Neural progenitor cell (in vitro differentiated cells): ENCODE data around the gene ATXN7L1. TPM values are rescaled to one million over a fixed set of nuclear protein-coding genes. Genes with fewer than 3 reads are reported as not detected.

Experiments used
- DNase-seq: peaks from one replicate; pipeline ENCODE4 v3.0.0-alpha.2; 2016; ENCODE audit warnings: low spot score
- H2AFZ ChIP-seq: fragments of 200-600 bp; sonication (generic); replicated peaks from 2 replicates; pipeline ENCODE4 v1.6.1; 2016; ENCODE audit warnings: antibody characterized with exemption
- H3F3A ChIP-seq: fragments of 200-600 bp; sonication (generic); 2 replicates; pipeline ENCODE4 v1.6.1; 2016; ENCODE audit warnings: antibody characterized with exemption, low read depth
- H3K27ac ChIP-seq: fragments of 200-600 bp; sonication (generic); 2 replicates; pipeline ENCODE4 v1.5.1; 2016; ENCODE audit warnings: mild to moderate bottlenecking
- H3K27me3 ChIP-seq: fragments of 200-600 bp; sonication (generic); 2 replicates; pipeline ENCODE4 v1.6.1; 2016; ENCODE audit warnings: mild to moderate bottlenecking, moderate library complexity
- H3K36me3 ChIP-seq: fragments of 200-600 bp; sonication (generic); 2 replicates; pipeline ENCODE4 v1.5.1; 2016
- H3K4me1 ChIP-seq: fragments of 200-600 bp; sonication (generic); 2 replicates; pipeline ENCODE4 v1.6.1; 2016; ENCODE audit warnings: mixed run types
- H3K4me2 ChIP-seq: fragments of 200-600 bp; sonication (generic); 2 replicates; pipeline ENCODE4 v1.6.1; 2016
- H3K4me3 ChIP-seq: fragments of 200-600 bp; sonication (generic); 2 replicates; pipeline ENCODE4 v1.5.1; 2016
- H3K79me2 ChIP-seq: fragments of 200-600 bp; sonication (generic); 2 replicates; pipeline ENCODE4 v1.6.1; 2016; ENCODE audit warnings: low read depth
- H3K9ac ChIP-seq: fragments of 200-600 bp; sonication (generic); 2 replicates; pipeline ENCODE4 v1.6.1; 2016
- H3K9me3 ChIP-seq: fragments of 200-600 bp; sonication (generic); 2 replicates; pipeline ENCODE4 v1.5.1; 2016; ENCODE audit warnings: low read depth
- H4K20me1 ChIP-seq: fragments of 200-600 bp; sonication (generic); 2 replicates; pipeline ENCODE4 v1.6.1; 2016; ENCODE audit warnings: low read depth
- H3K27ac Mint-ChIP-seq: 3 replicates; pipeline ENCODE4 v1.8.0; 2021; ENCODE audit warnings: mixed read lengths
- H3K27me3 Mint-ChIP-seq: 2 replicates; pipeline ENCODE4 v1.8.0; 2022; ENCODE audit warnings: low read depth, mild to moderate bottlenecking, inconsistent platforms, moderate library complexity, mixed read lengths; ENCODE audit not compliant: insufficient read depth
- H3K36me3 Mint-ChIP-seq: 3 replicates; pipeline ENCODE4 v1.8.0; 2021; ENCODE audit warnings: mixed read lengths
- H3K4me1 Mint-ChIP-seq: 3 replicates; pipeline ENCODE4 v1.8.0; 2021; ENCODE audit warnings: mixed read lengths
- H3K4me3 Mint-ChIP-seq: 3 replicates; pipeline ENCODE4 v1.8.0; 2021; ENCODE audit warnings: mild to moderate bottlenecking, moderate library complexity, mixed read lengths
- H3K9me3 Mint-ChIP-seq: 3 replicates; pipeline ENCODE4 v1.8.0; 2020; ENCODE audit warnings: mixed read lengths
- CTCF ChIP-seq: fragments of 200-600 bp; sonication (generic); IDR thresholded peaks from 2 replicates; pipeline ENCODE4 v1.5.1; 2017; ENCODE audit warnings: antibody characterized with exemption, mild to moderate bottlenecking
- EZH2 ChIP-seq: fragments of 200-600 bp; sonication (generic); IDR thresholded peaks from 2 replicates; pipeline ENCODE4 v1.6.1; 2017; ENCODE audit warnings: antibody characterized with exemption, mild to moderate bottlenecking, moderate library complexity
- EZH2phosphoT487 ChIP-seq: fragments of 200-600 bp; sonication (generic); IDR thresholded peaks from 2 replicates; pipeline ENCODE4 v1.6.1; 2017; ENCODE audit warnings: antibody characterized with exemption
- total RNA-seq: library from RNA; depleted of rRNA; stranded (reverse); fragments of >200 nt; gene quantifications from 2 replicates; pipeline ENCODE4 v1.2.3, GENCODE V29; 2015; ENCODE audit warnings: low replicate concordance

ATXN7L1 gene
- total RNA-seq, 1 donor from 2014 or later, result 5.9 TPM

GRCh38 chr7:105596866-105597265 is 279.5 kb downstream of the ATXN7L1 start:
- Histone ChIP-seq H3F3A (no peaks in the 10 kb centered on the region), H3K9me3 (no peaks in the 10 kb centered on the region), H3K4me3 (no peak overlapping the region), H3K27ac (no peak overlapping the region), H3K4me1 (peaks cover 13% of the 10 kb centered on the region), H4K20me1 (no peaks in the 10 kb centered on the region), H3K9ac (no peak overlapping the region), H3K79me2 (no peaks in the 10 kb centered on the region), H3K4me2 (no peak overlapping the region), H3K36me3 (no peaks in the 10 kb centered on the region), H3K27me3 (no peaks in the 10 kb centered on the region), H2AFZ (no peak overlapping the region)
- no peak overlapping the region for H3K27ac Mint-ChIP-seq
- H3K9me3 Mint-ChIP-seq, result no peaks in the 10 kb centered on the region
- DNase-seq, result no peak
- peaks cover 2% of the 10 kb centered on the region for H3K4me1 Mint-ChIP-seq
- H3K4me3 Mint-ChIP-seq, result no peak overlapping the region
- H3K27me3 Mint-ChIP-seq, result peaks cover 5% of the 10 kb centered on the region
- no peaks in the 10 kb centered on the region for H3K36me3 Mint-ChIP-seq
- no peak for TF ChIP-seq CTCF
- no peak for TF ChIP-seq EZH2
- no peak for TF ChIP-seq EZH2phosphoT487

- no peak overlapping the region for H3K4me3 Mint-ChIP-seq
- H3K4me2 ChIP-seq, result no peak overlapping the region
- H3K9ac ChIP-seq, result no peak overlapping the region
- H3K27me3 Mint-ChIP-seq, result peaks cover 4% of the 10 kb centered on the region
- no peaks in the 10 kb centered on the region for H3F3A ChIP-seq
- H3K27ac Mint-ChIP-seq, result no peak overlapping the region
- peaks cover 9% of the 10 kb centered on the region for H3K4me1 Mint-ChIP-seq
- TF ChIP-seq EZH2, result no peak
- TF ChIP-seq CTCF, result peak; percentile 7
- no peaks in the 10 kb centered on the region for H4K20me1 ChIP-seq
- peaks cover 5% of the 10 kb centered on the region for H3K4me1 ChIP-seq
- H3K36me3 ChIP-seq, result no peaks in the 10 kb centered on the region
- no peak overlapping the region for H3K27ac ChIP-seq
- no peaks in the 10 kb centered on the region for H3K27me3 ChIP-seq
- DNase-seq, result no peak
- H3K9me3 ChIP-seq, result no peaks in the 10 kb centered on the region
- H3K9me3 Mint-ChIP-seq, result no peaks in the 10 kb centered on the region
- H2AFZ ChIP-seq, result no peak overlapping the region
- no peaks in the 10 kb centered on the region for H3K79me2 ChIP-seq
- H3K36me3 Mint-ChIP-seq, result no peaks in the 10 kb centered on the region
- no peak overlapping the region for H3K4me3 ChIP-seq
Observed at GRCh38 chr7:105594034-105594433, 282.4 kb downstream of the ATXN7L1 start.

GRCh38 chr7:105591522-105591921 is 284.9 kb downstream of the ATXN7L1 start:
- Histone ChIP-seq H2AFZ (no peak overlapping the region), H3K9me3 (no peaks in the 10 kb centered on the region), H3K79me2 (no peaks in the 10 kb centered on the region), H3K27me3 (no peaks in the 10 kb centered on the region), H3K27ac (no peak overlapping the region), H3K4me1 (no peaks in the 10 kb centered on the region), H4K20me1 (no peaks in the 10 kb centered on the region), H3F3A (no peaks in the 10 kb centered on the region), H3K4me2 (no peak overlapping the region), H3K9ac (no peak overlapping the region), H3K4me3 (no peak overlapping the region), H3K36me3 (no peaks in the 10 kb centered on the region)
- peaks cover 8% of the 10 kb centered on the region for H3K27me3 Mint-ChIP-seq
- H3K36me3 Mint-ChIP-seq, result no peaks in the 10 kb centered on the region
- no peak for DNase-seq
- H3K9me3 Mint-ChIP-seq, result no peaks in the 10 kb centered on the region
- no peak overlapping the region for H3K4me3 Mint-ChIP-seq
- no peak for TF ChIP-seq EZH2
- TF ChIP-seq CTCF, result no peak
- no peak for TF ChIP-seq EZH2phosphoT487
- H3K27ac Mint-ChIP-seq, result no peak overlapping the region
- peaks cover 10% of the 10 kb centered on the region for H3K4me1 Mint-ChIP-seq

GRCh38 chr7:105590793-105591192 is 285.6 kb downstream of the ATXN7L1 start:
- H3K9me3 ChIP-seq, result no peaks in the 10 kb centered on the region
- no peak overlapping the region for H3K4me3 Mint-ChIP-seq
- H3K36me3 ChIP-seq, result no peaks in the 10 kb centered on the region
- no peaks in the 10 kb centered on the region for H3K79me2 ChIP-seq
- H3F3A ChIP-seq, result no peaks in the 10 kb centered on the region
- H3K27me3 ChIP-seq, result no peaks in the 10 kb centered on the region
- peaks cover 10% of the 10 kb centered on the region for H3K4me1 Mint-ChIP-seq
- H3K27me3 Mint-ChIP-seq, result peaks cover 9% of the 10 kb centered on the region
- TF ChIP-seq EZH2, result no peak
- TF ChIP-seq EZH2phosphoT487, result no peak
- no peak for TF ChIP-seq CTCF
- no peaks in the 10 kb centered on the region for H3K36me3 Mint-ChIP-seq
- H4K20me1 ChIP-seq, result no peaks in the 10 kb centered on the region
- H3K9me3 Mint-ChIP-seq, result no peaks in the 10 kb centered on the region
- H3K4me2 ChIP-seq, result no peak overlapping the region
- no peak overlapping the region for H3K9ac ChIP-seq
- no peak overlapping the region for H3K27ac Mint-ChIP-seq
- no peak overlapping the region for H3K27ac ChIP-seq
- H2AFZ ChIP-seq, result no peak overlapping the region
- DNase-seq, result no peak
- H3K4me3 ChIP-seq, result no peak overlapping the region
- H3K4me1 ChIP-seq, result no peaks in the 10 kb centered on the region
